COLO829 (cell line): ENCODE results near the gene FGF11.

Experiments used
- DNase-seq: peaks from one replicate; pipeline ENCODE4 v3.0.0; 2012; ENCODE audit warnings: low spot score

FGF11 gene

DNA sequence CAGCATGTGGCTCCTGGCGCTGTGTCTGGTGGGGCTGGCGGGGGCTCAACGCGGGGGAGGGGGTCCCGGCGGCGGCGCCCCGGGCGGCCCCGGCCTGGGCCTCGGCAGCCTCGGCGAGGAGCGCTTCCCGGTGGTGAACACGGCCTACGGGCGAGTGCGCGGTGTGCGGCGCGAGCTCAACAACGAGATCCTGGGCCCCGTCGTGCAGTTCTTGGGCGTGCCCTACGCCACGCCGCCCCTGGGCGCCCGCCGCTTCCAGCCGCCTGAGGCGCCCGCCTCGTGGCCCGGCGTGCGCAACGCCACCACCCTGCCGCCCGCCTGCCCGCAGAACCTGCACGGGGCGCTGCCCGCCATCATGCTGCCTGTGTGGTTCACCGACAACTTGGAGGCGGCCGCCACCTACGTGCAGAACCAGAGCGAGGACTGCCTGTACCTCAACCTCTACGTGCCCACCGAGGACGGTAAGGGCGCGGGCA is 31.0 kb upstream of the FGF11 start:
- no peak for DNase-seq

- no peak for DNase-seq
Observed at GRCh38 chr17:7408863-7409262, 30.4 kb upstream of the FGF11 start.

DNA sequence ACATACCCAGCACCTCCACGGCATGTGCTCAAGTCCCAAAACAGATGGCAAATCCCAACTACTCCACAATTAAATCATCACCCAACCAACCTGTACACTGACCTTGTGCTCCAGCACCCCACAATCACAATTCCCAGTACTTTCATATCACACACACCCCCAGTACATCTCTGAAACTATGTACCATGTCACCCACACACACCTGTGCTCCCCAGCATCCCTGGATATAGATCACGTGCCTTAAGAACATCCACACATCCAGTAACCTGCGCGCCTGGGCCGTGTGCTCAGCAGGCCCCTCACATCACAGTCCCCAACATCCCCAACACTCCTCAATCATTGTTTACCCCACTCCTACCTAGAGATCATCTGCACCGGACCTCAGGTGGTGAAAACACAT is 29.6 kb upstream of the FGF11 start:
- no peak for DNase-seq

- DNase-seq: no peak
Observed at GRCh38 chr17:7410634-7411426, 28.5 kb upstream of the FGF11 start.

DNA sequence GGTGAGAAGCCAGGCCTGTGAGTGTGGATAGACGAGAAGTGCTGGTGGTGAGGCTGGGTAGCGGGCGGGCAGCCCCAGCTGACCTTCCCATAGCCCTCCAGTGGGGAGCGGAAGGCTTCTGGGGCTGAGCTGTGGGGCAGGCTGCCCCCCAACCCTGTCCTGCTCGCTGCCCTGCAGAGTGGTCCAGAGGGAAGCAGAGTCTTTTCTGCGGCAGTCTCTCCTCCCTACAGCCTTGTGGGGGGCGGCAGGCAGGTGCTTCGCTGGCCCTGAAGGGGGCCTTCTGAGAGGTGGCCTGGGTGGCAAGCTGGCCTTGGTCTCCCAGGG is 27.9 kb upstream of the FGF11 start:
- DNase-seq: no peak

DNA sequence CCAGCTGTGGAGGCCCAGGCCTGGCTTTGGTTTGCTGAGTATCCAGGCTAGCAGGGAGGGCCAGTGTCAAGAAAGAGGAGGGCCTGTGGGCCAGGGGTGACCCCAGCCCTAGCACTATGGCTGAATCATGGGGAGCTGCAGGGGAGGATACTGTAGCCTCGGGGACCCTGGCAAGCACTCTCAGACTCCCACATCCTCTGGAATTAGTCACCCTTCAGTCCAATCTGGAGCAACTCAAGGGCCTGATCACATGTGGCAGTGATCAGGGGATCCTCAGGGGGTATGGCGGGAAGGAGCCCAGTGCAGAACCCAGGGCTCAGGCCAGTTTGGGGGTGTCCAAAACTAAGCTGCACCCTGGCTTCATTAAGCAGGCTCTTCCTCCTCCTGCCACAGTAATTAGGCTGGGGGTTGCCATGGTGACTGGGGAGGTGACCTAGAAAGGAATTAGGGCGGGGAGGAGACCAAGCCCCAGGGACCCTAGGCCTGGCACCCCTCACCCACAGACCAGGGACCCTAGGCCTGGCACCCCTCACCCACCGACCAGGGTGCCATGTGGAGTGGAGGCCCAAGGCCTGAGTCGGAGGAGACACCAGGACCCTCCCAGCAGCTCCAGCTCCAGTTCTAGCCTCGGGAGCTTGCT is 25.8 kb upstream of the FGF11 start:
- no peak for DNase-seq

DNA sequence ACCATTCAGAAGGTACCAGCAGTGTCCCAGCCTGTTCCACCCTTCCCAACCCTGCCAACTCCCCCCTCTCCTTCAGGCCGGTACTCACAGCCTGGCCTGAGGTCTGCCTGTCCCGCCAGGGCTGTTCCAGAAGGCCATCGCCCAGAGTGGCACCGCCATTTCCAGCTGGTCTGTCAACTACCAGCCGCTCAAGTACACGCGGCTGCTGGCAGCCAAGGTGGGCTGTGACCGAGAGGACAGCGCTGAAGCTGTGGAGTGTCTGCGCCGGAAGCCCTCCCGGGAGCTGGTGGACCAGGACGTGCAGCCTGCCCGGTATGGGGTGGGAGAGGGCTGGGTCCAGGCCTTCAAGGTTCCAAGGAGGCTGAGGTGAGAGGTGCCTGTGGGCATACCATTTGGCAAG is 24.5 kb upstream of the FGF11 start:
- DNase-seq: no peak

- DNase-seq: no peak
Observed at GRCh38 chr17:7415784-7416183, 23.5 kb upstream of the FGF11 start.

- DNase-seq: no peak
Observed at GRCh38 chr17:7416323-7416722, 23.0 kb upstream of the FGF11 start.

- DNase-seq: no peak
Observed at GRCh38 chr17:7417056-7417655, 22.2 kb upstream of the FGF11 start.

- no peak for DNase-seq
Observed at GRCh38 chr17:7418472-7419152, 20.7 kb upstream of the FGF11 start.

GRCh38 chr17:7419819-7420610 is 19.3 kb upstream of the FGF11 start, which contains the start of gene SPEM1:
TSS of gene SPEM1 (plus strand) at chr17:7420324. CDS start at chr17:7420385, 61 bp downstream.
- DNase-seq: no peak

DNA sequence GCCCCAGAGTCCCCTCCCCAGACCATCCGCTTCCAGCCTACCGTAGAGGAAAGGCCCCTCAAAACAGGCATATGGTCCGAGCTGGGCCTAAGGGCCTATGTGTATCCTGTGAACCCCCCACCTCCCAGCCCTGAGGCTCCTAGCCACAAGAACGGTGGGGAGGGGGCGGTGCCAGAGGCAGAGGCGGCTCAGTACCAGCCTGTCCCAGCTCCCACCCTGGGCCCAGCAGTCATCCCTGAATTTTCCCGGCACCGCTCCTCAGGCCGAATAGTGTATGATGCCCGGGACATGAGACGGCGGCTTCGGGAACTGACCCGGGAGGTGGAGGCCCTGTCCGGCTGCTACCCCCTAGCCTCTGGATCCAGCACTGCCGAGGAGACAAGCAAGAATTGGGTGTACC is 18.1 kb upstream of the FGF11 start:
- no peak for DNase-seq

GRCh38 chr17:7423679-7424078 is 15.6 kb upstream of the FGF11 start:
- DNase-seq: no peak

- no peak for DNase-seq
Observed at GRCh38 chr17:7425316-7425715, 14.0 kb upstream of the FGF11 start, which contains the start of gene SPEM2. TSS of gene SPEM2 (plus strand) at chr17:7425616. CDS start at chr17:7425689, 73 bp downstream.

GRCh38 chr17:7425756-7426155 is 13.6 kb upstream of the FGF11 start:
- DNase-seq: no peak

DNA sequence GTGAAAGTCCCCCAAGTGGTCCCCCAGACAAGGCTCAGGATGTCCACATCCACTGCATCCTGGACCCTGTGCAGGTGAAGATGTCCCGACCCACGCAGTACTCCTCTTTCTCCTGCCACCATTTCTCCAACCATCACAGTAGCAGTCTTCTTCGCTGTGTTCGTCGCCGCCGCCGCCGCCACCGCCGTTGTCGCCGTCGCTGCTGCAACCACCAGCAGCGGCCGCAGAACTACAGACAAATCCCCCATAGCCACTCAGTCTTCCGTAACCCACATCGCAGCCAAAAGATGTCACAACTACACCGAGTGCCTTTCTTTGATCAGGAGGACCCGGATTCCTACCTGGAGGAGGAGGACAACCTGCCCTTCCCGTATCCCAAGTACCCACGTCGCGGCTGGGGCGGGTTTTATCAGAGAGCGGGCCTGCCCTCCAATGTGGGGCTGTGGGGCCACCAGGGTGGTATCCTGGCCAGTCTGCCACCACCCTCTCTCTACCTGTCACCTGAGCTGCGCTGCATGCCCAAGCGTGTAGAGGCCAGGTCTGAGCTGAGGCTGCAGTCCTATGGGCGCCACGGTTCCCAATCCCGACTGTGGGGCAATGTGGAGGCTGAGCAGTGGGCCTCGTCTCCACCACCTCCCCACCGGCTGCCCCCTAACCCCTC is 13.0 kb upstream of the FGF11 start:
- DNase-seq: no peak

- no peak for DNase-seq
Observed at GRCh38 chr17:7426896-7427489, 12.3 kb upstream of the FGF11 start.

DNA sequence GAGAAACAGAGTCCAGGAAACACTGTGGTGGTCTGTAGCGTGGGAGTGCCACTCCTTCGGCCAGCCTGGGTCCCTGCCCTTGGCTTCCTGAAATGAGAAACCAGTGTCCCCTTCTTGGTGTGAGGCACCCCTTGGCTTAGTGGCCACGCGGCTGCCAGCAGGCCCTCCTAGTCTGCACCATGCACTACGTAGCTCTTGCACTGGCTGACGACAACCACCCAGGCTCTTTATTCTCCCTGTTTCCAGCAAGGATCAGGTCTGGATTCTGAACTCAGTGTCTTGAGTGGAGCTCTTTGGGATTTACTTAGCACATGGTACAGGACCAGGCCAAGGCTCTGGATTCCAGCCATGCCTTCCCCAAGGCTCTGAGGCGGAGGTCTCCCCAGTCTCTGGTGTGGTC is 11.8 kb upstream of the FGF11 start:
- no peak for DNase-seq

DNA sequence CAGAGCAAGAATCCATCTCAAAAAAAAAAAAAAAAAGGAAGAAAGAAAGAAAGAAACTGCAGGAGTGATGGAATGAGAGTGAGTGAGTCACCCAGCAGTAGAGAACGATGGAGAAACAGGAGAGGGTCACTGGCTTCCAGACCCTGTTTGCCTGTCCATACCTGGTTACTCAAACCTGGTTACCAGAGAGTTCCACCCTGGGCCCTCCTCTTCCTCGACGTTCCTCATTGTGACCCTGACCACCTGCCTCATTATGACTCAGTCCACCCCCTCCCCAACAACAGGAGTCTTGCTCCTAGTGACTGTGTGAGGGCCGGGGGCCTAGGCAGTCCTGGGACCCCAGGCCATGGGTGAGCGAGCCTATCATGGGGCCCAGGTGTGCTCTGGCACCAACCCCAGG is 10.8 kb upstream of the FGF11 start, which contains the start of gene SPEM3:
Gene SPEM3 (plus strand): TSS at position 301 of the 400 bp plus-strand sequence. CDS start 46 bp downstream, at position 347.
- no peak for DNase-seq

- DNase-seq: no peak
Observed at GRCh38 chr17:7429722-7430121, 9.6 kb upstream of the FGF11 start.
